GM19397 (cell line): ENCODE results near the gene ERGIC1.
"Not testable (repeated sequence)": the region's sequence is repeated elsewhere in the genome, so short reads cannot be mapped to it uniquely, and the experiment has no call there.

Experiments
- ATAC-seq: cut with Tn5 transposase; IDR thresholded peaks from one replicate; pipeline ENCODE4 v1.9.1; 2021; ENCODE audit warnings: mild to moderate bottlenecking, moderate library complexity; ENCODE audit not compliant: unreplicated experiment

Gene ERGIC1

DNA sequence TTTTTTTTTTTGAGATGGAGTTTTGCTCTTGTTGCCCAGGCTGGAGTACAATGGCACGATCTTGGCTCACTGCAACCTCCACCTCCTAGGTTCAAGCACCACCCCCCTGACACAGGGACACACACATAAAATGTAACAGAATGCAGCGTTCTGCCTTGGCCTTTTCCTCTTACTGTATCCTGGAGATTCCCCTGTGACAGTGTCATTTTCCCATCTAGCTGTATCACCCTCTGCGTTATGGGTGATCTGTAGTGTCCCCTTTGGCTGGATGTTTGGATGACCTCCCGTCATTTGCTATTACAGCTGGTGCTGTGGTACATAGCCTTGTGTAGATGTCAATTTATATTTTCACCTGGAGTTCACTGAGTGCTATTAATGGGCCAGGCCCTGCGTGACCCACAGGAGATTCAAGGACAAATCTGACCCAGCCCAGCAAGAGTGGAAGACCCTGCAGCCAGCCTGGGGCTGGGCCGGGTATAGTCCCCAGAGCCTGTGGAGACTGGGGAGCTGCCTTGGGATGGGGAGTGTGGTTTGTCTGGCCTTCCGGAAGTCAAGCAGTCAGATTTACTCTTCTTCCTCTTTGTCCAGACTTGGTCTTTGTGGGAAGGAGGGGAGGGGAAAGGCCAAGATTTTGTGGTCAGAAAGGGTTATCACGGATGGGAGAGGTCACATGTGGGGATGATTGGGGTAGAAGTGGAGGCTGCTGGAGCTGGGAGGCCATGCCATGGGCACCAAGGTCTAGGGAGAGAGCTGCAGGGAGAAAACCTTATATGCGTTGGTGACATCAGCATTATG is 43.6 kb downstream of the ERGIC1 start:
- no peak for ATAC-seq

DNA sequence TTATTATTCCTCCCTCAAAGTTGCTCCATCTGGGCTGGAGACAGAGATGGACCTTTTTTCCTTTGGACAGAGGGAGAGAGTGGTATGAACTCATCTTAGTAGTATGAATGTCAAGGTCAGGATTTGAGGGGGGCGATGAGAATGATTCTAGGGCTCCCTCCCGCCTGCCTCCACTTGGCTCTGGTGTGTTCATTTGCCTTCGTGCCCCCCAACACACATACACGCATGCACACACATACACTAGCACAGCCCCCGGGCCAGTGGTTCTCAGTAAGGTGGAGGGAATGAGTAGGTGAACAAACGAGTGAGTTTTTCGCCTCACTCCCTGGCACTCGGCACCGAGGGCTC is 44.5 kb downstream of the ERGIC1 start:
- ATAC-seq, result no peak

DNA sequence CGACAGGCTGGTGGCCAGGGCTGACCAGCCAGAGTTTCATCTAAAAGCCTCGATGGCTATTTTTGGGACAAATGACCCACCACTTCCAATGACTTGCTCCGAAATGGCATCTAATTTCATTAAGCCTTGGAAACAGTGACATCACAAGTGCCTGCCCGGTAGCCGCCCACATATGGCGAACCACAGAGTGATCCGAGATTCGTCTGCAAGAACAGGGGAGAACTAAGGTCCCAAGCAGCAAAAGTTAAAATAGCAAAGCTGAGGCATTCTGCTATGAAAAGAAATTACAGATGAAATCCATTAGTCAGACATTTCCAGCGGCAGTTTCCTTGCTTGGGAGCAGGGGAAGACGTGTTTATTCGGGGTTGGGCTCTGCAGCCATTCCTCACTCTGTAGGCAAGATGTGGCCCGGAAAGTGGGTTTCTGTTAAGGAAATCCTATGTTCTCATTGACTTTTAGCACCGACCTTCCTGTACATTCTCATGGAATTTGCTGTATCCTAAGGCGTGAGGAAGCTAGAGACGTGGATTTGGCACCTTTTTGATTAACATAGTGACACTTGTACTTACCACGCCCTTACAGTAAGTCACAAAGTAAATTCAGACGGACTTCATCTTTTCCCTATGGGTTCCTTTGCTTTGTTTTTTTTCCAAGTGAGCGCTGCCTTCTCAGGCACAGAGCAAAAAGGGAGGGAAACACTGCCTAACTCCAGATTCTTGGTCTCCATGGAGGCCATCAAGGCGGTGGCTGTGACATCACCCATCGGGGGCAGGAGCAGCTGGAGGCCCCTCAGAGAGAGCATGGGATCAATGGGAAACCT is 45.1 kb downstream of the ERGIC1 start:
- ATAC-seq, result no peak

DNA sequence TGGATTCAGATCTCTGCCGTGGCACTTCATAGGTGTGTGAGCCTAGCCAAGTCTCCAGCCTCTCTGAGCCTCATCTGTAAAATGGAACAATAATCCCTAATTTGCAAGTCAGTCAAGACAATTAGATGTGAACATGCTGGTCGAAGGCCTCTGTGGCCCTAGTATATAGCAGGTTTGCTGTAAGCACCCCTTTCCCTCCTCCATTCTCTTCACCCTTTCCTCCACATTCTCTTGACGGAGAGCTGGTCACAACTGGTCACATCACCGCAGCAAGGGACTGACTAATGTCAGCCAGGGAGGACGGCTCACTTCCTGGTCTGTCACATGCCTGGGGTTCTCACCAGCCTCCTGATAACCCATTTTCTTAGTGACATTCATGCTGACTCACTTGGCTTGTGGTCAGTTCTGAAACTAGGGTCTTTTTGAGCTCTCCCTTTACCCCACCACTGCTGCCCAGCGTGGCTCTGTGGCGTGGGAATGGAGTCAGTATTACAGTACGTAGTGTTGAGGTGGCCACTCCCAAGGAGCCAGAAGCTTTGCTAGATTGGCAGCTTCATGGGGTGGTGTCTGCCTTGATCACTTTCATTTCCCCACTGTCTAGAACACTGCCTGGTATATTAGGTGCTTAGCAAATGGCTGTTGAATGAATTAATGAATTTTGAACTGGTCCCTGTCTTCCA is 47.8 kb downstream of the ERGIC1 start:
- ATAC-seq, result peak; percentile 64

DNA sequence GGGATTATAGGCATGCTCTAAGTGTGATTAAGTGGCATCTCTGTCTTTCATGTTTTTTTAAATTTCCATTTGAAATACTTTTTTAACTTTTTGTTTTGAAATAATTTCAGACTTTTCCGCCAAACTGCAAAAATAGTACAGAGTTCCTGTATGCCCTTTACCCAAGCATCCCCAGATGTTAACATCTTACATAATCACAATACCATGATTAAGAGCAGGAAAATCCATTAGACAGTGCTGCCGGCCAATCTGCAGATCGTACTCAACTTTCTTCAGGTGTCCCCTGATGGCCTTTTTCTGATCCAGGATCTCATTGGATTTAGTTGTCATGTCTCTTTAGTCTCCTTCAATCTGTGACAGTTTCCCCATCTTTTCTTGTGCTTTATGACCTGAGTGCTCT is 49.0 kb downstream of the ERGIC1 start:
- no peak for ATAC-seq

DNA sequence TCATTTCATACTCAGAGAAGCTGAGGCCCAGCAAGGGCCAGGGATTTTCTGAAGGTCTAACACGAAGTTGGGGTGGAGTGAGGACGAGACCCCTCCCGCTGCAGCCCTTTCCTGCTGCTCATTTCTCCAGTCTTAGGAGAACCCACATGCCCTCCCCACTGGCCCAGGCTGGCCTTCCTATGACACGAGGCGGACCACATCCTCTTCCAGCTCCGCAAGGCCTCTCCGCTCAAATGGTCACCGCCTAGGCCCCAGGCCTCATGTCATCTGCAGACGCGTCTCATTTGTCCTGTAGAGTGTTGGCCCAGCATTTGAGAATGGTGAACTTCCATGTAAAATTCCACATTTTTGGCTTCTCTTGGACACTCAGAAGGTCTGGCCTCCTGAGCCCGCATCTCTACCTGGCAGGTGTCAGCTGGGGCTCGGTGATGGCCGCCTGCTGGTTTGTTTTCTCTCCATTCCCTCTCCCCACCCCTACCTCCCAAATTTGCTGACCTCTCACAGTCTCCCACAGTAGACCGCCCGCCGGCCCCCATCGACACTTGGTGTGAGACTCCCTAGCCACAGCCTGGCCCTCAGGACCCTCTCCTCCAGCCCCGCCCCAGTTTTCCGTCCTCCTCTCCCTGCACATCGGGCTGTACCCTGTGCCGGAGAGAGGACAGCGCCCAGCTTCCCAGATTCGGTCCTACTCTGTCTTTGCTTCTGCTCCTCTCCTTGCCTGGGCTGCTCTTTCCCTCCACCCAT is 51.7 kb downstream of the ERGIC1 start:
- ATAC-seq, result no peak

DNA sequence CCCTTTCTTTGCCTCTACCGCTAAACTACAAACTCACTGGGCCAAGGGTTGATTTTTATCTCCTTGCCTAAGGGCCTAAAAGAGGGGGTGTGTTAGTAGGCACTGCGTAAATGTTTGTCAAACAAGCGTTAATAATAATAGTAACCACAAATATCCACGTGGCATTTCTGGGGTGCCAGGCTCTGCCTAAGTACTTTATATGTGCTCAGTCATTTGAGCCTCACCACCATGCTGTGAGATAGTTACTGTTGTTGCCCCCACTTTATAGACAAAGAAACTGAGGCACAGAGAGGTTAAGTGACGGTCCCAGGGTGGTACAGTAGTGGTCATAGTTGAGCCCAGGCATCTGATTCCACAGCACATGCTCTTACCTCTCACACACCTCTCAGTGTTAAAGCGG is 52.4 kb downstream of the ERGIC1 start:
- no peak for ATAC-seq

DNA sequence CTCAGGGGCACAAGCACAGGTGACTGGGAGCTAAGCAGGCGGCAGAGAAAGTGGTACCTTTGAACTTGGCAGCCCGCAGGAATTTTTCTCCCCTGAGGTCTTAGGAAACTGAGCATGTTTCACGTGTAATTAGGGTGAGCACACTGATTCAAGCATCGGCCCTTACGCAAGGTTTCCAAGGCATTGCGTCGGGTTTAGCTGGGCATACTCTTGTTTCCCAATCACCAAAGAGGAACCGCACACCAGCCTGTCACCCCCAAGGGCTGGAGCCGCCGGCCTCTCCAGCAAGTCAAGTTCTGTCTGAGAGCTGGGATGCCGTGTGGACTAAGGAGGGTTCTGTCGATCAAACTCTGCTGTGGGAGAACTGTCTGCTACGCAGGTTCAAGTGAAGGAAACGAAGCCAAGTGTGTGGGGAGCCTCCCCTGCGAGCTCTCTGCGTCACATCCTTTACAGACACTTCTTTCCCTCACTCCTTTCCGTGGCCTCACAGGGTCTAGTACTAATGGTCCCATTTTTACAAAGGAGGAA is 53.0 kb downstream of the ERGIC1 start:
- ATAC-seq, result no peak

DNA sequence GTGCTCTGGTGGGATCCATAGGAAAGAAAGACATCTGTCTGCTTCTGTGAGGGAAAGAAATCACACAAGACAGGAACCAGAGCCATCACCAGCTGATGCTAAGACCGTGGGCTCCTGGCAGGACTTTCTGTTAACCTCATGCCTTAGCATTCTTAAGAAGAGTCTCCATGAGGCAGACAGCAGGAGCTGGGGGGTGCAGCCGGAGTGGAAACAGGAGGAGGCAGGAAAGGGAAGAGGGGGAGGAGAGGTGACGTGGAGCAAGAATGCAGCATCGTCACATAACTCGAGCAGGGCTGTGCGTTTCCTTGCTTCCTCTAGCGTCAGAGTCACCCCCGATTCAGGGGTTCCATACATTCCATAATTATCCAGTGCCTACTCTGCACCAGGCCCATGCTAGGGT is 53.6 kb downstream of the ERGIC1 start:
- ATAC-seq, result no peak

DNA sequence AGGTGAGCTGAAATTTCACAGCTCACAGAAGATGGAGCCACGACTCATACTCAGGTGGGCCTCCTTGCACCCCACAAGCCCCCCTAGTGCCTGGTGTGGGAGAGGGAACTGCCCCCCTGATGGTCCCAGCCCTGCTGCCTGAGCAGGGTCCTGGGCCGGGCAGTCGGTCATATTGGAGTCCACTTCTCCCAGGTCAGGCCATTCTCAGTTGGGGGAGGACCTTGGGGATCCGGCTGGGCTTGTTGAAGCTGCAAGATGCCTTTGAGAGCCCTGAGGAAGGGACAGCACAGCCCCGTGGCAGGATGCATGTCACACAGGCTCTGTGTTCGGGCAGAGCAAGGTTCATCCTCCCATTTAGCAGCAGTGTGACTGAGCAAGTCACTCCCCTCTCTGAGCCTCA is 56.6 kb downstream of the ERGIC1 start:
- no peak for ATAC-seq

DNA sequence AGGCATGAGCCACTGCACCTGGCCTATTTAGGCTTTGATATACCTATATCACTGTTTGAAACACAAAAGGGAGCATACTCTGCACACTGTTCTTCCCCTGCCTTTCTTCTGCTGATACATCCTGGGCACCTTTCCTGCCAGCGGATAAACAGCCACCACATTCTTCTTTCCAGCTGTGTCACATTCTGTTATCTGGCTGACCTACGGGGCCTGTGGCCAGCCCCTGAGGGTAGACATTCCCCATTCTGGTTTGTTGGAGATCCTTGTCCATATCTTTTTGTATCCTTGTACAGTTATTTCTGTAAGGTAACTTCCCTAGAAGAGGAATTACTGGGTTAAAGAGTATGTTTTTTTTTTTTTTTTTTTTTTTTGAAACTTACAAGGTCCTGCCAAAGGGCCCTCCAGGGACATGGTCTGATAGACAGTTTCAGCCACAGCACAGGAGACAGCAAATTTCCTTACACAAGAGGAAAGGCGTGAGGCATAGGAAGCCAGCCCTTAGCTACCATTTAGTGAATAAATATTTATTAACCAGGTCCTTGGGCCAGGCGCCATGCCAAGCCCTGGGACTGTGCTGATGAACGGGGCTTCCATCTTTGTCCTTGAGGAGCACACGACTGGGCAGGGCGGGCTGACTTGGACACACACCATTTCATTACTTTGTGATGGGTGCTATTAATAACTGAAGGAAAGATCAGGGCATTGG is 57.8 kb downstream of the ERGIC1 start:
- ATAC-seq, result no peak

DNA sequence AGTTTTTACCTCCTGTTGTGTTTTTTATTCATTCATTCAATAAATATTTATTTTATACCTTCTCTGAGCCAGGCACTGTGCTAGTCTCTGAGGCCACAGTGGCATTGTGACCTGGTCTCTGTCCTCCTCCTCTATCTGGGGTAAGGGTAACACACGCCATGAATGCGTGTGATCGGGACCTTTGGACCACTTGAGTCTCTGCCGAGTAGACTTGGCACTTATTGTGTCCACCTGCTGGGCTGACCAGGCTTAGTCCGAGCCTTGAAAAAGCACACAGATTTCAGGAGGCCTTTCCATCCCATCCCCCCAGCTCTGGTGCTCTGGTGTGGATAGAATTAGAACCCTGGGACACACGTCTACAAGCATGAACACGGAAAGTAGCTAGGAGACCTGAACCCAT is 58.7 kb downstream of the ERGIC1 start:
- ATAC-seq, result no peak

DNA sequence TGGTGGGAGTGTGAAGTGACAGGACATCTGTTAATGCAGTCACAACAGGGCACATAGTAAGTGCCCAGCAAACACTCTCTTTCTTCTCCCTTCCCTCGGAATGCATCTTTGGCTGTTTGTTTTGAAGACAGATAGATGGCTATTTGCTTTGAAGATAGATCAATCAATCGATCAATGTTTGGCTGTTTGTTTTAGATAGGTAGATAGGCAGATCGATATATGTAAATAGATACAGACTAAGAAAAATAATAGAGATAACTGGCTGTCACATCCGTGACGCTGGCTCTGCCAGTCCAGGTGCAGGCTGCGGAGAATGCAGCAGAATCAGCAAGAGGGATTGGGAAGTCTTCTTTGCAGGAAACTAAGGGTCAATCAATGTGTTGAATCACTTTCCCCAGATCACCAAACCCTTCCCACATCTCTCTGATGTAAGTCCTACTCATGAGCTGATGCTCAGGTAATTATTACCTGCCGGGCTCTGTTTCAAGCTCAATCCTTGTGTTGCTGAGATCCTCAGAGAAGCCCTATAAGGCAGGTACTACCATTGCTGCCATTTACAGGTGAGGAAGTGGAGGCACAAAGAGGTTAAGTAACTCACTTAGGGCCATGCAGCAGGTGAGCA is 60.8 kb downstream of the ERGIC1 start:
- ATAC-seq, result no peak

DNA sequence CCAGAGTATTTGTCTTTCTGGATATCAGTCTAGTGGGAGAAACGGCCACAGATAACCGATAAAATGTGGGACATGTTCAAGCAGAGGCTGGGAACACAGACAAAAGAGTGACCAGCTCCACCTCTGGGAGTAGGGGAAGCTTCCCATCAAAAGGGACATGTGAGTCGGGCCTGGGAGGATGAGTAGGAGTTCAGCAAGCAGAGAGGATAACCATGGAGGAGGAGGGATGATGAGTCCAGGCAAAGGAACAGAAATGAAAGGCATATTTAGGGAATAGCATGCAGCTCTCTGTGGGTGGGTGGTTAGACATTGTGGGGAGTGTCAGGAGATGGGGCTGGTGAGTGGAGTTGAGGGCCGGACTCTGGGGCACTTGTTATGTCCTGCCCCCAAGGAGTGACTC is 61.5 kb downstream of the ERGIC1 start:
- no peak for ATAC-seq

DNA sequence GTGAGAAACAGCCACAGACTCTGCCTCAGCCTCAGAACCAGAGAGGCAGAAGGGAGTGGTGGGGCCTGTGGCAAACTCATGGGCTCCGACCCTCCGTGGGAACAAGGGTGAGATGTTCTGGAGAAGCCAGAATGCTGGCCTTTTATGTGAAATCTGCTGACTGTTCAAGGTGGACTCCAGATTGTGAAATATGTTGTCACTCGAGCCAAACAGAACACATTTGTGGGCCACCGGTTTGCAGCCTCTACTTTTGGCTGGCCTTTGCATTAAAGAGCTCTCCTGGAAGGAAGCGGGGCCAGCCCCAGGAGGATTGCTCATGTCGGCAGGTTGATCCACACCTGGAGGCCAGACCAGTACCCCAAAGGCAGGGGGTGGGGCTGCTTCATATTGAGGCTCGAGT is 62.4 kb downstream of the ERGIC1 start:
- ATAC-seq, result no peak

DNA sequence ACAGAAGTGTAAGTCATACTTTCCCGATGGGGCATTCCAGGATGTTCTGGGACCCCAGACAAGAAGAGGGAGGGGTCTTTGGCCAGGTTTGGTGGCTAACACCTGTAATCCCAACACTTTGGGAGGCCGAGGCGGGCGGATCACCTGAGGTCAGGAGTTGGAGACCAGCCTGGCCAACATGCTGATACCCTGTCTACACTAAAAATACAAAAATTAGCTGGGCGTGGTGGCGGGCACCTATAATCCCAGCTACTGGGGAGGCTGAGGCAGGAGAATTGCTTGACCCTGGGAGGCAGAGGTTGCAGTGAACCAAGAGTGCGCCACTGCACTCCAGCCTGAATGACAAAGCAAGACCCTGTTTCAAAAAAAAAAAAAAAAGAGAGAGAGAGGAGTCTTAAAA is 63.0 kb downstream of the ERGIC1 start:
- not testable (repeated sequence) for ATAC-seq

DNA sequence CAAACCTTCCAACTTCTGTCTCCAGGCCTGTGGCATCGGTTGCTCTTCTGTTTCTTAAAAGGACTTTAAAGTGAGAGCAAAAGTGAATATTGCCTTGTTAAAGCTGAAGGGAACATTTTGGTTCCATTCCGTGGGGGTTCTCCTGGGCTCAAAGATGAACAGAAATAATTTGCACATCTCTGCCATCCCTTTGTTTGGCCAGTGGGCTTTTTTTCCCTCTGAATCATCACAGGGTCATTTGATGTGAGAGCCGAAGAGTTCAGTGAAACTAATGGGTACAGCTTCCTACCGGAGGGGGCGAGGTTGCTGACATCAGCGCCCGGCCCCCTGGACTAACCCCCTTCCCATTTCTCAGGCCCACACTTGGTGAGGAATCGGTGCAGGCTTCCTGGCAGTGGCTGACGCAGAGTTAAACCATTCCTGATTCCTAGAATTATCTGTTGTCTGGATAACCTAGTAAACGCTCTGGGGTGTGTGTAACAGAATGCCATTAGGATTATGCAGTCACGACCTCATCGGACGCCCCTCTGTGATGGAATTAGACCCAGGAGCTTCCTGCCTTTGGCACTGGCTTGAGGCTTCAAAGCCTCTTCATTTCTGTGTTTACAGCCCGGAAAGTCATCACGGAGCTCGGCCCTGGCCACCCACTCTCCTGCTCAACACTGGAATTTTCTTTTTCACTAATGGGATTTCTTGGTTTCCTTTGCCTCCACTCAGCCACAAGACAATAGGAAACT is 63.6 kb downstream of the ERGIC1 start:
- ATAC-seq, result no peak

DNA sequence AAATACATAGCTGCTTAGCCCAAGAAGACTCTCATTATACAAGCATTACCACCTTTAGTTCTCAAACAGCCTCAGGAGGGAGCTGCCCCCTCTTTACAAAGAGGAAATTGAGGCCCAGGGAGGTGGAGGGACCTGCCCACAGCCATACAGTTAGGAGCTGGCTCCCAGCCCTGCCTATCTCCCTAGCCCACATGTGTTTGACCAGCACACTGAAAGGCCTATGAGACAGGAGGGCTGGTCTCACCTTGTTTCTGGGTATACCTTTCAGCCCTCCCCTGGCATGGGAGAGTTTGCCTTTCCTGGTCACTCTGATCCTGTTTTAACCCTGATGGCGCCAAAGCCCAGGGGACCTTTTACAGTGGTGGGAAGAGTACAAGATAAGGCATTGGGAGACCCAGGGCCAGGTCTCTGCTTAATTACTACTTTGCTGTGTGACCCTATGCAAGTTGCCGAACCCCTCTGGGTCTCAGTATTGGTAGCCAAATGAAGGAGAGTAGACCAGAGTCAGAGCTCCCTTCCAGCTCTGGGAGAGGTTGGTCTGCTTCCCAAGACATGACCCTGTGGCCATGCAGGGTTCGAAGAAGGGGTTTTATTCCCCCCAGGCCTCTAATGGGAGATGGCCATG is 64.3 kb downstream of the ERGIC1 start:
- ATAC-seq, result no peak
